GM23338 (cell line): ENCODE data around the gene THYN1. TPM values are rescaled to one million over a fixed set of nuclear protein-coding genes. Genes with fewer than 3 reads are reported as not detected.

Experiments
- ATAC-seq: fragments of 200-7000 bp; cut with Tn5 transposase; 3 replicates; pipeline ENCODE4 v1.9.1; 2020
- DNase-seq: peaks from one replicate; pipeline ENCODE4 v3.0.0-alpha.2; 2015; ENCODE audit warnings: low spot score
- H2AFZ ChIP-seq: fragments of 200-600 bp; sonication (generic); 2 replicates; pipeline ENCODE4 v1.8.0; 2016; ENCODE audit warnings: antibody characterized with exemption, mild to moderate bottlenecking, moderate library complexity
- H3F3A ChIP-seq: fragments of 200-600 bp; sonication (generic); replicated peaks from 2 replicates; pipeline ENCODE4 v1.8.0; 2017; ENCODE audit warnings: antibody characterized with exemption, mixed run types, low read depth
- H3K27ac ChIP-seq: fragments of 200-600 bp; sonication (generic); 2 replicates; pipeline ENCODE4 v1.6.1; 2016; ENCODE audit warnings: low read depth
- H3K27me3 ChIP-seq: fragments of 200-600 bp; sonication (generic); 2 replicates; pipeline ENCODE4 v1.8.0; 2016; ENCODE audit warnings: mild to moderate bottlenecking, mixed run types, moderate library complexity; ENCODE audit not compliant: insufficient read depth
- H3K36me3 ChIP-seq: fragments of 200-600 bp; sonication (generic); 2 replicates; pipeline ENCODE4 v1.8.0; 2016; ENCODE audit warnings: mild to moderate bottlenecking; ENCODE audit not compliant: insufficient read depth
- H3K4me1 ChIP-seq: fragments of 200-600 bp; sonication (generic); 2 replicates; pipeline ENCODE4 v1.8.0; 2016; ENCODE audit warnings: mild to moderate bottlenecking, moderate library complexity; ENCODE audit not compliant: insufficient read depth
- H3K4me2 ChIP-seq: fragments of 200-600 bp; sonication (generic); 2 replicates; pipeline ENCODE4 v1.7.1; 2017; ENCODE audit warnings: mixed run types
- H3K4me3 ChIP-seq: fragments of 200-600 bp; sonication (generic); 2 replicates; pipeline ENCODE4 v1.6.1; 2016; ENCODE audit warnings: mixed run types
- H3K79me2 ChIP-seq: fragments of 200-600 bp; sonication (generic); replicated peaks from 2 replicates; pipeline ENCODE4 v1.8.0; 2017; ENCODE audit warnings: mild to moderate bottlenecking; ENCODE audit not compliant: insufficient read depth
- H3K9me2 ChIP-seq: fragments of 200-600 bp; sonication (generic); 2 replicates; pipeline ENCODE4 v1.8.0; 2017; ENCODE audit not compliant: insufficient read depth
- H4K20me1 ChIP-seq: fragments of 200-600 bp; sonication (generic); replicated peaks from 2 replicates; pipeline ENCODE4 v1.8.0; 2017; ENCODE audit warnings: mild to moderate bottlenecking; ENCODE audit not compliant: insufficient read depth
- H3K27ac Mint-ChIP-seq: 2 replicates; pipeline ENCODE4 v1.8.0; 2020; ENCODE audit warnings: inconsistent platforms, mild to moderate bottlenecking, moderate library complexity, mixed read lengths
- H3K27me3 Mint-ChIP-seq: 3 replicates; pipeline ENCODE4 v1.8.0; 2022; ENCODE audit warnings: low read depth, mild to moderate bottlenecking, moderate library complexity, mixed read lengths, inconsistent platforms; ENCODE audit not compliant: insufficient read depth, poor library complexity
- H3K36me3 Mint-ChIP-seq: 3 replicates; pipeline ENCODE4 v1.8.0; 2021; ENCODE audit warnings: low read depth, mild to moderate bottlenecking, inconsistent platforms, moderate library complexity, mixed read lengths
- H3K4me1 Mint-ChIP-seq: 3 replicates; pipeline ENCODE4 v1.8.0; 2020; ENCODE audit warnings: mild to moderate bottlenecking, inconsistent platforms, mixed read lengths
- H3K4me3 Mint-ChIP-seq: 3 replicates; pipeline ENCODE4 v1.8.0; 2021; ENCODE audit warnings: moderate library complexity, mild to moderate bottlenecking, inconsistent platforms, mixed read lengths
- H3K9me3 Mint-ChIP-seq: 3 replicates; pipeline ENCODE4 v1.8.0; 2020; ENCODE audit warnings: moderate library complexity, mild to moderate bottlenecking, inconsistent platforms, mixed read lengths
- ETS1 ChIP-seq: IDR thresholded peaks from 2 replicates; pipeline ENCODE4 v1.6.1; 2016; ENCODE audit warnings: antibody characterized with exemption
- NANOG ChIP-seq: IDR thresholded peaks from 2 replicates; pipeline ENCODE4 v1.6.1; 2016; ENCODE audit warnings: antibody characterized with exemption, borderline replicate concordance
- POLR2AphosphoS5 ChIP-seq: IDR thresholded peaks from 2 replicates; pipeline ENCODE4 v1.6.1; 2016; ENCODE audit warnings: antibody characterized with exemption, low read depth
- STAT1 ChIP-seq: IDR thresholded peaks from one replicate; pipeline ENCODE4 v1.6.1; 2016; ENCODE audit warnings: antibody characterized with exemption; ENCODE audit not compliant: unreplicated experiment
- ZNF114 ChIP-seq: fragments of 250-450 bp; sonication (Bioruptor Pico); IDR thresholded peaks from 2 replicates; pipeline ENCODE4 v1.5.0; 2020; ENCODE audit warnings: mild to moderate bottlenecking, moderate library complexity
- ZNF331 ChIP-seq: fragments of 250-450 bp; sonication (Bioruptor Pico); IDR thresholded peaks from 2 replicates; pipeline ENCODE4 v1.5.0; 2020; ENCODE audit warnings: low read depth, mild to moderate bottlenecking, moderate library complexity
- polyA plus RNA-seq: library from polyadenylated mRNA; unstranded; fragments of >200 nt; fragmentation: Nextera tagmentation; extraction: Ambion mirVana; gene quantifications from 2 replicates; pipeline ENCODE4 v1.2.1, GENCODE V29; 2016
- total RNA-seq: library from RNA; depleted of rRNA; stranded (reverse); fragments of >200 nt; shearing (Covaris generic); gene quantifications from 2 replicates; pipeline ENCODE4 v1.2.3, GENCODE V29; 2014
- TF ChIP-seq, protein P1 (sequence below): fragments of 250-450 bp; sonication (Bioruptor Pico); IDR thresholded peaks from 2 replicates; pipeline ENCODE4 v1.5.0; 2020; ENCODE audit warnings: mild to moderate bottlenecking, moderate library complexity
- TF ChIP-seq, protein P2 (sequence below), 2 experiments: fragments of 200-600 bp in 1 of 2; sonication (generic) in 1 of 2; conservative IDR thresholded peaks; 2 replicates each; pipeline versions ENCODE4 v1.5.1 to v1.6.1; 2016 to 2017; ENCODE audit warnings: antibody characterized with exemption in 2 of 2, low read depth in 2 of 2, mild to moderate bottlenecking in 2 of 2, moderate library complexity in 1 of 2

The THYN1 gene
- total and polyA plus RNA-seq, 2 experiments from 2014 or later: 116 to 216 TPM

DNA sequence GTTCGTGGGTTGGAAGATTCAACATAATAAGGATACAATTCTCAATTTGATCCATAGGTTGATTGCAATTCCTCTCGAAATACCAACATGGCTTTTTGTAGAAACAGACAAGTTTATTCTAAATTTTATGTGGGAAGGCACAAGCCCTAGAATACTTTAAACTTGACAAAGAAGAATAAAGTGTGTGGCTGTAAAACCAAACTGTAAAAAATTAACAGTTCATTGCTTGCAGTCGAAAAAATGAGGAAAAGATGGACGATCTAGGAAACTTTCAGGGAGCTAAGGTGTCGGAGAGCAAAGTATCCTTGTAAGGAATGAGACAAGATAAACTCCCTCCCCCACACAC is 22.0 kb upstream of the THYN1 start (continued):
- TF ChIP-seq, protein P1, sequence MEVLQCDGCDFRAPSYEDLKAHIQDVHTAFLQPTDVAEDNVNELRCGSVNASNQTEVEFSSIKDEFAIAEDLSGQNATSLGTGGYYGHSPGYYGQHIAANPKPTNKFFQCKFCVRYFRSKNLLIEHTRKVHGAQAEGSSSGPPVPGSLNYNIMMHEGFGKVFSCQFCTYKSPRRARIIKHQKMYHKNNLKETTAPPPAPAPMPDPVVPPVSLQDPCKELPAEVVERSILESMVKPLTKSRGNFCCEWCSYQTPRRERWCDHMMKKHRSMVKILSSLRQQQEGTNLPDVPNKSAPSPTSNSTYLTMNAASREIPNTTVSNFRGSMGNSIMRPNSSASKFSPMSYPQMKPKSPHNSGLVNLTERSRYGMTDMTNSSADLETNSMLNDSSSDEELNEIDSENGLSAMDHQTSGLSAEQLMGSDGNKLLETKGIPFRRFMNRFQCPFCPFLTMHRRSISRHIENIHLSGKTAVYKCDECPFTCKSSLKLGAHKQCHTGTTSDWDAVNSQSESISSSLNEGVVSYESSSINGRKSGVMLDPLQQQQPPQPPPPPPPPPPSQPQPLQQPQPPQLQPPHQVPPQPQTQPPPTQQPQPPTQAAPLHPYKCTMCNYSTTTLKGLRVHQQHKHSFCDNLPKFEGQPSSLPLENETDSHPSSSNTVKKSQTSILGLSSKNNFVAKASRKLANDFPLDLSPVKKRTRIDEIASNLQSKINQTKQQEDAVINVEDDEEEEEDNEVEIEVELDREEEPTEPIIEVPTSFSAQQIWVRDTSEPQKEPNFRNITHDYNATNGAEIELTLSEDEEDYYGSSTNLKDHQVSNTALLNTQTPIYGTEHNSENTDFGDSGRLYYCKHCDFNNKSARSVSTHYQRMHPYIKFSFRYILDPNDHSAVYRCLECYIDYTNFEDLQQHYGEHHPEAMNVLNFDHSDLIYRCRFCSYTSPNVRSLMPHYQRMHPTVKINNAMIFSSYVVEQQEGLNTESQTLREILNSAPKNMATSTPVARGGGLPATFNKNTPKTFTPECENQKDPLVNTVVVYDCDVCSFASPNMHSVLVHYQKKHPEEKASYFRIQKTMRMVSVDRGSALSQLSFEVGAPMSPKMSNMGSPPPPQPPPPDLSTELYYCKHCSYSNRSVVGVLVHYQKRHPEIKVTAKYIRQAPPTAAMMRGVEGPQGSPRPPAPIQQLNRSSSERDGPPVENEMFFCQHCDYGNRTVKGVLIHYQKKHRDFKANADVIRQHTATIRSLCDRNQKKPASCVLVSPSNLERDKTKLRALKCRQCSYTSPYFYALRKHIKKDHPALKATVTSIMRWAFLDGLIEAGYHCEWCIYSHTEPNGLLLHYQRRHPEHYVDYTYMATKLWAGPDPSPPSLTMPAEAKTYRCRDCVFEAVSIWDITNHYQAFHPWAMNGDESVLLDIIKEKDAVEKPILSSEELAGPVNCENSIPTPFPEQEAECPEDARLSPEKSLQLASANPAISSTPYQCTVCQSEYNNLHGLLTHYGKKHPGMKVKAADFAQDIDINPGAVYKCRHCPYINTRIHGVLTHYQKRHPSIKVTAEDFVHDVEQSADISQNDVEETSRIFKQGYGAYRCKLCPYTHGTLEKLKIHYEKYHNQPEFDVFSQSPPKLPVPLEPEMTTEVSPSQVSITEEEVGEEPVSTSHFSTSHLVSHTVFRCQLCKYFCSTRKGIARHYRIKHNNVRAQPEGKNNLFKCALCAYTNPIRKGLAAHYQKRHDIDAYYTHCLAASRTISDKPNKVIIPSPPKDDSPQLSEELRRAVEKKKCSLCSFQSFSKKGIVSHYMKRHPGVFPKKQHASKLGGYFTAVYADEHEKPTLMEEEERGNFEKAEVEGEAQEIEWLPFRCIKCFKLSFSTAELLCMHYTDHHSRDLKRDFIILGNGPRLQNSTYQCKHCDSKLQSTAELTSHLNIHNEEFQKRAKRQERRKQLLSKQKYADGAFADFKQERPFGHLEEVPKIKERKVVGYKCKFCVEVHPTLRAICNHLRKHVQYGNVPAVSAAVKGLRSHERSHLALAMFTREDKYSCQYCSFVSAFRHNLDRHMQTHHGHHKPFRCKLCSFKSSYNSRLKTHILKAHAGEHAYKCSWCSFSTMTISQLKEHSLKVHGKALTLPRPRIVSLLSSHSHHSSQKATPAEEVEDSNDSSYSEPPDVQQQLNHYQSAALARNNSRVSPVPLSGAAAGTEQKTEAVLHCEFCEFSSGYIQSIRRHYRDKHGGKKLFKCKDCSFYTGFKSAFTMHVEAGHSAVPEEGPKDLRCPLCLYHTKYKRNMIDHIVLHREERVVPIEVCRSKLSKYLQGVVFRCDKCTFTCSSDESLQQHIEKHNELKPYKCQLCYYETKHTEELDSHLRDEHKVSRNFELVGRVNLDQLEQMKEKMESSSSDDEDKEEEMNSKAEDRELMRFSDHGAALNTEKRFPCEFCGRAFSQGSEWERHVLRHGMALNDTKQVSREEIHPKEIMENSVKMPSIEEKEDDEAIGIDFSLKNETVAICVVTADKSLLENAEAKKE: no peak

DNA sequence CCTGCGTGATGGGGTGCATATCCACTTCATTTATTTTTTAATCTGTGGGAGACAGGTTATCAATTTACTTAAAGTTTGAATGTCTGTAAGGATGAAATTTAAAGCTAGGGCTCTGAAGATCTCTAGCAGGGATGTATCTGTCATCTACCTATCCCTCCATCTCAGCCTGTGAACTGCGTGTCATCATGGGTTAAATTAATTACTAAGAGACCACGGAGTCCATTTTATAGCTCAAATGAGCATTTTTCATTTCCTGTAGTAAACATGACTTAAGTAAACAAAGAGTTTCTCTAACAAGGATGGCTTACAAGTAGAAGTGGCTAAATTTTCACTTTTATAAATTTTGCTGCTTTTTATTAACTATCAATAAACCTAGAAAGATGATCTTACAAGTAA is 20.2 kb upstream of the THYN1 start:
- peak overlapping the region; percentile 98 for H3K27ac Mint-ChIP-seq
- peaks cover 48% of the 10 kb centered on the region for H3K4me1 ChIP-seq
- H3F3A ChIP-seq: peaks cover 10% of the 10 kb centered on the region; the same call in 1 of the 2 replicates
- no peaks in the 10 kb centered on the region for H3K9me2 ChIP-seq
- ATAC-seq: no peak
- H4K20me1 ChIP-seq: no peaks in the 10 kb centered on the region
- peak overlapping the region; percentile 99 for H3K4me3 Mint-ChIP-seq
- H2AFZ ChIP-seq: no peak overlapping the region
- H3K36me3 ChIP-seq: 0 out of 2 replicates have a peak, but pooled peaks cover 5% of the 10 kb centered on the region
- H3K36me3 Mint-ChIP-seq: peaks cover 39% of the 10 kb centered on the region
- peaks cover 50% of the 10 kb centered on the region for H3K4me1 Mint-ChIP-seq
- H3K27ac ChIP-seq: peak overlapping the region; percentile 47
- H3K79me2 ChIP-seq: peaks cover 70% of the 10 kb centered on the region
- peaks cover 29% of the 10 kb centered on the region for H3K27me3 Mint-ChIP-seq
- peak overlapping the region; percentile 90 for H3K4me3 ChIP-seq
- H3K27me3 ChIP-seq: no peaks in the 10 kb centered on the region
- no peak for DNase-seq
- peak overlapping the region; percentile 93 for H3K4me2 ChIP-seq
- peaks cover 4% of the 10 kb centered on the region; the same call in 1 of the 3 replicates for H3K9me3 Mint-ChIP-seq
- no peak for TF ChIP-seq ZNF331 (CRISPR knock-in tag)
- TF ChIP-seq, protein P2, sequence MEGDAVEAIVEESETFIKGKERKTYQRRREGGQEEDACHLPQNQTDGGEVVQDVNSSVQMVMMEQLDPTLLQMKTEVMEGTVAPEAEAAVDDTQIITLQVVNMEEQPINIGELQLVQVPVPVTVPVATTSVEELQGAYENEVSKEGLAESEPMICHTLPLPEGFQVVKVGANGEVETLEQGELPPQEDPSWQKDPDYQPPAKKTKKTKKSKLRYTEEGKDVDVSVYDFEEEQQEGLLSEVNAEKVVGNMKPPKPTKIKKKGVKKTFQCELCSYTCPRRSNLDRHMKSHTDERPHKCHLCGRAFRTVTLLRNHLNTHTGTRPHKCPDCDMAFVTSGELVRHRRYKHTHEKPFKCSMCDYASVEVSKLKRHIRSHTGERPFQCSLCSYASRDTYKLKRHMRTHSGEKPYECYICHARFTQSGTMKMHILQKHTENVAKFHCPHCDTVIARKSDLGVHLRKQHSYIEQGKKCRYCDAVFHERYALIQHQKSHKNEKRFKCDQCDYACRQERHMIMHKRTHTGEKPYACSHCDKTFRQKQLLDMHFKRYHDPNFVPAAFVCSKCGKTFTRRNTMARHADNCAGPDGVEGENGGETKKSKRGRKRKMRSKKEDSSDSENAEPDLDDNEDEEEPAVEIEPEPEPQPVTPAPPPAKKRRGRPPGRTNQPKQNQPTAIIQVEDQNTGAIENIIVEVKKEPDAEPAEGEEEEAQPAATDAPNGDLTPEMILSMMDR (conservative IDR thresholded peaks at IDR 0.05; ENCODE audit: low read depth in 2 of 2): no peak
- no peak for TF ChIP-seq ZNF114 (CRISPR knock-in tag)
- TF ChIP-seq STAT1: no peak
- no peak for TF ChIP-seq ETS1
- TF ChIP-seq POLR2AphosphoS5: no peak
- TF ChIP-seq NANOG: no peak
